ENCODE data around the gene PTPRJ.
"Not testable (repeated sequence)": the region's sequence is repeated elsewhere in the genome, so short reads cannot be mapped to it uniquely, and the experiment has no call there.

Gene PTPRJ

GRCh38 chr11:47980088-47980906, at the start of gene PTPRJ:
PTPRJ (plus strand) TSS chr11:47980559; CDS start chr11:47980913, 354 bp downstream.
- peak in 1 of 2 experiments; percentile 31 for DNase-seq

- no peak for DNase-seq
Measured at GRCh38 chr11:47932544-47932943, 47.8 kb upstream of the PTPRJ start.

DNA sequence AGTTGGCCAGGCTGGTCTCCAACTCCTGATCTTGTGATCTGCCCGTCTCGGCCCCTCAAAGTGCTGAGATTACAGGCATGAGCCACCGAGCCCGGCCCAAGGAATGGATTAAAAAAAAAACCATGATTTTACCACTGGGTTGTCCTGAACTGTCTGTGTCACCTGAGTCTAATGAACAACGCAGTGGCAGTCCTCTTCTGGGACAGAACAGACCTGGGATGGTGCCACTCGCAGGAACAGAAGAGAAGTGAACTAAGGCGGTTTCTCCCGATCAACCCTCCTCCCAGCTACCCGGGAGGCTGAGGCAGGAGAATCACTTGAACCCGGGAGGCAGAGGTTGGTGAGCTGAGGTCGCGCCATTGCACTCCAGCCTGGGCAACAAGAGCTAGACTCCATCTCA, 46.6 kb upstream of the PTPRJ start:
- peak in 1 of 2 experiments; percentile 24 for DNase-seq

- DNase-seq = no peak
Measured at GRCh38 chr11:47938791-47939560, 41.4 kb upstream of the PTPRJ start.

- no peak for DNase-seq
Measured at GRCh38 chr11:47940904-47941649, 39.3 kb upstream of the PTPRJ start.

GRCh38 chr11:47941907-47942558, 38.3 kb upstream of the PTPRJ start:
- DNase-seq = no peak

GRCh38 chr11:47943721-47944586, 36.4 kb upstream of the PTPRJ start:
- DNase-seq = no peak

DNA sequence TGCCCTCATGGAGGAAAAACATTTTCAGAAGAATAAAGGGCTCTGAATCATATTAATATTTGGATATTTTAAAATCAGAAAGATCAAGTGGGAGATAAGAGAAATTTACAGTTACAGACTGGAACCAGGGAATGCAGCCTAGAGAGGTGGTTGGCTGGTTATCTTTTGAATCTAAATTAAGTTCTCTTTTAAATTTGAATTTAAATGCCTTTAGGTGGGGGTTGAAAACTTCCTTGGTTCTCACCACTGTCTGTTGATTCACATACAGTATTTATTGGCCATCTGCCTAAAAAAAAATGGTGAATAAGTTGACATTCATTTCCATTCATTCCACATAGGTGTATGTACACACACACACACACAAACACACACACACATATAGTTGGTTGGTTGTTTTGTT, 35.7 kb upstream of the PTPRJ start:
- DNase-seq = no peak

GRCh38 chr11:47946682-47947559, 33.4 kb upstream of the PTPRJ start:
- DNase-seq = no peak

DNA sequence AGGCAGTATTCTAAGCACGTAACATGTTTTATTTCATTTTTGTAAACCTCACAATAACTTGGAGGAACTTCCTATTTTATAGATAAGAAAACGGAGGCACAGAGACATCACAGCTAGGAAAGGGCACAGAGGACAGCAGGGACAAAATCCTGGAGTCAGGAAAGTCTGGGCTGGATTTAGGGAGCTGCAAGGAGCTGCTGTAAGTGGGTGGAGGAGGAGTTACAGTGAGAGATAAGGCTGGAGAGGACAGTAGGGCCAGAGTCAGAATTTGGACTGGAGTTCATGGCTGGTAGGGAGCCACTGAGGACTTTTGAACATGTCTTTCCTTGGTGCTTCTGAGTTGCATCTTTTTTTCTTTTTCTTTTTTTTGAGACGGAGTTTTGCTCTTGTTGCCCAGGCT, 32.2 kb upstream of the PTPRJ start:
- no peak for DNase-seq

- not testable (repeated sequence) for DNase-seq
Measured at GRCh38 chr11:47949001-47949675, 31.2 kb upstream of the PTPRJ start.

GRCh38 chr11:47950396-47950795, 30.0 kb upstream of the PTPRJ start:
- DNase-seq = no peak

DNA sequence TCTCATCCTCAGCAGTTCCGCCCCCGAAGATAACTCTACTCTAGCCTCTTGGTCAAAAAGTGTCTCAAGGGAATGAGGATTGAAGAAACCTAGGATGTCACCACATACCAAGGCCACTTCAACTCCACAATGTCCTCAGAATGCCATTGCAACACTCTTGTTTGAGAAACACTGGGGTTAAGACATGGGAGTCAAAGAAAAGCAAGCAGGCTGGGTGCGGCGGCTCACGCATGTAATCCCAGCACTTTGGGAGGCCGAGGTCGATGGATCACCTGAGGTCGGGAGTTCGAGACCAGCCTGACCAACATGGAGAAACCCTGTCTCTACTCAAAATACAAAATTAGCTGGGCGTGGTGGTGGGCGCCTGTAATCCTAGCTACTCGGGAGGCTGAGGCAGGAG, 28.9 kb upstream of the PTPRJ start:
- not testable (repeated sequence) for DNase-seq

GRCh38 chr11:47955061-47955755, 25.2 kb upstream of the PTPRJ start:
- no peak for DNase-seq

- DNase-seq = no peak
Measured at GRCh38 chr11:47960015-47960414, 20.3 kb upstream of the PTPRJ start.

- DNase-seq = no peak
Measured at GRCh38 chr11:47961383-47961782, 19.0 kb upstream of the PTPRJ start.

DNA sequence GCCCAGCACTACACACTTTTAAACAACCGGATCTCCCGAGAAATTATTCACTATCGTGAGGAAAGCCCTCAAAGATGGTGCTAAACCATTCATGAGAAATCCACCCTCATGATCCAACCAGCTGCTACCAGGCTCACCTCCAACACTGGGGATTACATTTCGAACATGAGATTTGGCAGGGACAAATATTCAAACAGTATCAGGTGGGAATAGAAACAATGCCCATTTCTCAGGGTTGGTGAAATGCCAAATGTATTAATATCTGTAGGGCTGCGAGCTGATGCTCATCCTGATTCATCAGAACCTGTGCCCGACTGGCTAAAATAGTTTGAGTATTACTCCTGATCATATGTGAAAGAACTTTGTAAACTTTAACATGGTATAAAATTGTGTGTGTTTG, 15.8 kb upstream of the PTPRJ start:
- no peak for DNase-seq

DNA sequence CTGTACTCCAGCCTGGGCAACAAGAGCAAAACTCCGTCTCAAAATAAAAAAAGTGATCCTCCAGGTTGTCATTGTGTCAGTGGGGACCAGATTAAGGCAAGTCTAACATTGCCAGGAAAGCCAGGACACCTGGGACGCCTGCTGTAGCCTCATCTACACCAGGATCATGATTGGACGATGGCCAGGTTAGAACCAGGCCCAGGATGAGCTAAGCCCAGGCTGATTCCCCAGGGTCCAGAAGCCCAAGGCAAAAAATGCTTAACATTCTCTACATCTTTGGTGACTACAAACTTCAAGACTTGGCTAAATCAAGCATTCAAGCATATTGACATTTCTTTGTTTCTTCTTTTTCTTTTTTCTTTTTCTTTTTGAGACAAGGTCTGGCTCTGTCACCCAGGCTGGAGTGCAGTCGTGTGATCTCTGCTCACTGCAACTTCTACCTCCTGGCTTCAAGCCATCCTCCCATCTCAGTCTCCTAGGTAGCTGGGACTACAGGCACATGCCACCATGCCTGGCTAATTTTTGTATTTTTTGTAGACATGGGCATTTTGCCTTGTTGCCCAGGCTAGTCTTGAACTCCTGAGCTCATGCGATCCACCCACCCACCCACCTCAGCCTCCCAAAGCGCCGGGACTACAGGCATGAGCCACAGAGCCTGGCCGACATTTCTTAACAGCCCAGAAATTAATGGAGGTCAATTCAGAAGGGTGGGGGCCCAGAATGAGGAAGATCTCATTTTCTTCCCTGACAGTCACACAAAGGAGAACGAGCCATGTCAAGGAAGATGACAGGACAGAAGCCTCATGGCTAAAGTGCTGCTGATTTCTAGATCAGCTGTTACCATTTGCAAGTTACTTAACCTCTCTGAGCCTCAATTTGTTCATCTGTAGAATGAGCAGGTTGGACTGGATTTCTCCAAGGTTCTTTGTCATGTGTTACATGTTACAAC, 12.5 kb upstream of the PTPRJ start:
- no peak for DNase-seq
